GM18909 (cell line): ENCODE measurements around the gene ADARB1.

Source experiments
- ATAC-seq: cut with Tn5 transposase; IDR thresholded peaks from one replicate; pipeline ENCODE4 v1.9.1; 2021; ENCODE audit warnings: mild to moderate bottlenecking; ENCODE audit not compliant: unreplicated experiment, poor library complexity

Gene ADARB1

DNA sequence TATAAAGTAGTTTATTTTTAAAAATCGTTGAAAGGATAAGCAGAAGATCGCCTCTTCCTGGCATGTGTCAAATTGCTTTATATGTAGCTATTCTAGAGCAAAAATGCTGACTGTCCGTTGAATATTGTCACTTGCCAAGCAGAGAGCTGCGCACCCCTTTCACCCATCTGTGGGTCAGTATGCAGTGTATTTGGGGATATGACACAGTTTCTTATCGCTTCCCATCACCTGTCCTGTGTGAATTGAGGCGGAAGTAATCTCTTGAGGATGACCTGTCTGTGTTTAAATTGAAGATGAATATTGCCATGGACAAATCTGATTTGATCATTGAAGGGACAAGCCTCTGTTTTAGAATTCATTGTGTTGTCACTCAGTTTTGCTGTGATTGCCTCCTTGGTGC lies 161.1 kb downstream of the ADARB1 start:
- ATAC-seq = no peak

DNA sequence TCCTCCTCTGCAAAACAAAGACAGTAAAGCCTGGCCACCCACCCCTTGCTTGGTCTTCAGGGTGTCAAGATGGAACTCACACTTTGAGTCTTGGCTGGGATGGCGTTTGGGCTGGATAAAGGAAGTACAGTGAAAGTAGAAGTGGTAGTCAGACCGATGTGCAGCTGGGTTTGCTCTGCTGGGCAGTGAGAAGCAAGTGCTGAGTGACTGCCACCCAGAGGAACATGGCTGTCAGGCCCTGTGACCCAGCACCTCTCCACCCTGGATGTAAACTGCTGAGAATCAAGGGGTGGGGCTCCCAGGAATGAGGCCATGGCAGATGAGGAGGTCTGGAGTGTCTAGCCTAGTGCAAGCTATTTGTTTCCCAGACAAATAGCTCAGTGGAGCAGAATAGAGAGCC lies 162.1 kb downstream of the ADARB1 start:
- no peak for ATAC-seq

DNA sequence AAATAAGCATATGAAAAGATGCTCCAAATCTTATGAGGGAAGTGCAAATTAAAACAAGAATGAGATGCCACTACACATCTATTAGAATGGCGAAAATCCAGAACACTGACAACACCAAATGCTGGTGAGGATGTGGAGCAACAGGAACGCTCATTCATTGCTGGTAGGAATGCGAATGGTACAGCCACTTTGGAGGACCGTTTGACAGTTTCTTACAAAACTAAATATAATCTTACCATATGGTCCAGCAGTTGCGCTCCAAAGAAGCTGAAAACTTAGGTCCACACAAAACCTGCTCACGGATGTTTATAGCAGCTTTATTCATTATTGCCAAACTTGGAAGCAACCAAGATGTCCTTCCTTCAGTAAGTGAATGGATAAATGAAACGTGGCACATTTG lies 163.0 kb downstream of the ADARB1 start:
- no peak for ATAC-seq

DNA sequence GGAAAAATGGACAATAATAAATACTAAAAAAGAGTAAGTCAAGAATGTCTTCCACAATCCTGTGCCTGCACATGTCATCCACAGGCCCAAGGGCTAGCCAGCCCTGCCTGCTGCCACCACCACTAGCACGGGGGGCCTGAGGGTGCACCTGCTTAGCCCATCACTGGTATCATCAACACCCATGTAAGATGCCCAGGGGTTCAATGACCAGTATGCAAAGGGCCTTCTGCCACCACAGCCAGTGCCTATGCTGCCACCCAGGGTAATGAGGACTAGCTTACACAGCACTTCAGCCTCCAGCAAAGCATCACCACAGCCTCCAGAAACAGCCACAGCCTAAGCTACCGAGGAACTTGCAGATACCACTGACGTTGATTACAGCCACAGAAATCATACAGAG lies 167.0 kb downstream of the ADARB1 start:
- ATAC-seq = no peak

DNA sequence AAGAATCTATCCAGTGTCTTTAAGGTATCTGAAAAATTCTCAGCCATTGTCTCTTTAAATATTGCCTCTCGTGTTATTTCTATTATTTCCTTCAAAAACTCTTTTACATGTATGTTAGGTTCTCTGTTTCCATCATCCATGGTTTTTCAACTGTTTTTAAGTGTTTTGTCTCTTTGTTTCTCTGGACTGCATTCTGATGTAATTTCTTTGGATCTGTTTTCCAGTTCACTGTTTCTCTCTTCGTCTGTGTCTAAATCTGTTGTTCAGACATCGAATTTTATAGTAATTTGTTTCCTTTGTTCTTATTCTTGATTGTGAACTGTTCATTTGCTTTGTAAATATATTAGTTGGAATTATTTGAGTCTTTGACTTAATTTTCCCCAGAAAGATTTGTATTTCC lies 169.2 kb downstream of the ADARB1 start:
- no peak for ATAC-seq

DNA sequence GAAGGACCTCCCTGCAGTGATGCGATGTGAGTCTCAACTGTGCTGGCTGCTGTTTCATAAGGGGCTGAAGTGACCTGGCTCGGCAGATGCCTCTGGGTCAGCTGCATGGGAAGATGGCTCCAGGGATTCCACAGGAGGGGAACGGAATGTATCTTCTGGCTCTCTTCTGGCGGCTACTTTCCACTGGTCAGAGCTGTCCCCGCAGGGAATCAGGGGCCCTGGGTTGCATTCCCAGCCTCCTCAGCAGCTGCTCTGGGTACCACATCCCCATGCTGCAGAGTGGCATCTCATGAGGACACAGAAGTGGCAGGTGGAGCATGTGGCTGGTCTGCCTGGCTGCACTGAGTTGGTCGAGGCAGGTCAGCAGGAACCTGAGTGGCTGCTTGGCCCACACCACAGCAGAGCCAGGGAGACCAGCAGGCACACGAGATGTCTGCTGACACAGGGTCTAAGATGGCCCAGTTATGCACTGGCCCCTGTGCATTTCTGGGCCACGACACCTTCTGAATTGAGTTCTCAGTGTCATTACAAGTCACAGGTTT lies 170.5 kb downstream of the ADARB1 start:
- ATAC-seq = no peak

DNA sequence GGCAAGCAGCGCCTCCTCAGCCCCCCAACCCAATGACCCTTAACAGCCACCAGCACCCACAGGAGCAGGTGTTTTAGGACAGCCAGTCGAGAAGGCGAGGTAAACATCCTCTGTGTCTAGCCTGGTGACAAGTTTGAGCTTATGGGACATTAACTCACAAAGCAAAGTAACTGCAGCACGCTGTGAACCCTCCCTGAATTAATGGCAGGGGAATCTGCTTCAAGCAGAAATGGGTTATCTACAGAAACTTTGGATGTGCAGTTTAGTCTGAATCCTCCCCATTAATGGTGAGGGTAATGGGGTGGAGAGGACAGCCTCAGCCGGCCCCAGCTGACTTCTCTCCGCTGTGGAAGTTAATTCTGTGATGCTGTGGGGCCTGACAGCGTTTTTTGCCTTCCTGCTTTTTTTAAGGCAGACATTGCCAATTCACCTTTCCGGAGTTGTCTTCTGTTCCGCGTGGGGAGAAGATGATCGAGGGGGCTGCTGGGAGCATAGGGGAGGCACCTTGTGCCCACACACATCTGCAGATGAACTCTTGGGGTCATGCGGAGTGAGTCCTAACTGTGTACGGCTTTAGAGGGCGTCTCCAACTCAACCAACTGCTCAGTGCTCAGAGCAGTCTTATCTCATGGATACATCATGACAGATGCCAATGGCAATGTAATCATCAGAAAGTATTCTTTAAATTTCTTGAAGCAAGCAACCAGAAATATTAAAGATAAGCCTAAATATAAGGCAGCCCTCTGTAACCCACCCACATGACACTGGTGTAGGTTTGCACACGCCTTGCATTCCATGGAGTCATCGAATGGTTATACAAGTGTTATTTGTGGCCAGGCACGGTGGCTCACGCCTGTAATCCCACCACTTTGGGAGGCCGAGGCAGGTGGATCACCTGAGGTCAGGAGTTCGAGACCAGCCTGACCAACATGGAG lies 172.3 kb downstream of the ADARB1 start:
- no peak for ATAC-seq

DNA sequence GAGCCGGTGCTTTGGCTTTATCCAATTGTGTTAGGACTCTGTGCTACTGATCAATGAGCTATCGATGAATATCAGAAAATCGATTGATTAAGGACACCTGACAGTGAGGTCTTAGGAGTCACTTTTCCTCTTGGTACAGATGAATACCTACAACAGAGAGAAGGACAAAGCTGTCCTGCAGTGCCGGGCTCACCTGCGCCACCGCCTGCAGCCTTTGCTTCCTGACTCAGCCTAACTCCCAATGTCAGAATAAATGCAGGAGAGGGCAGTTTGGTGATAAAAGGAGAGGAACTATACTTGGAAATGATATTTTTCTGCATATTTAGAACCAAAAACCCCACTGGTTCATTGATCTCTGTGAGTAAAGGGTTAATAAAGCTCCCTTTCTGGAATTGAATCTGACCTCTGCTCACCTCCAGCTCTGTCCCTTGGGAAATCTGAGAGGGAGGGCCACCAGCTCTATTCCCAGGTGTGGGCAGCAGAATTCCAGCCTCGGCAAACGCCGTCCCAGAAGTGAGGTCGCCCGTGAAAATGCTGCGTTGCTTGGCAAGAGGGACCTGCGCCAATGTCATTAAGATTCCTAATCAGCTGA lies 174.0 kb downstream of the ADARB1 start:
- ATAC-seq = no peak

DNA sequence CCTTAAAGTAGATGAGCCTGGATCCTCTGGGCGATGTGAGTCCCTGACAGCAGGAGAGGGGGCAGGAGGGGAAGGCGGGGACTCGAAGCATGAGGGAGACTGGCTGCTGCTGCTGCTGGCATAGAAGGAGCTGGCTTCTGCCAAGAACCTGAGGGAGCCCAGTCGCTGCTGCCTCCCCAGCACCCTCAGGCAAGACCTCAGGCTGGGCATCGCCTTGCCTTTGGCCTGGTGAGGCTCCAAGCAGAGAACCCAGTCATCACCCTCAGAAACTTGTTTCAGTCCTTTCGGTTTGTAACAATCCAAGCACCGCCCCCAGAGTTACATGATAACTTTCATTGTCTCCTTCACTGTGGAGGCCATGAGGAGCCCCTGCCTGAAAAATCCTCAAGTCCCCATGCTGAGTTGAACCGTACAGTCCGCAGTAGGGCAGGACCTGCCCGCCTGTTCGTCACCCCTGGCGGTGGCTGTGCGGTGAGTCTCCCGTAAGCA lies 174.6 kb downstream of the ADARB1 start:
- ATAC-seq = no peak

DNA sequence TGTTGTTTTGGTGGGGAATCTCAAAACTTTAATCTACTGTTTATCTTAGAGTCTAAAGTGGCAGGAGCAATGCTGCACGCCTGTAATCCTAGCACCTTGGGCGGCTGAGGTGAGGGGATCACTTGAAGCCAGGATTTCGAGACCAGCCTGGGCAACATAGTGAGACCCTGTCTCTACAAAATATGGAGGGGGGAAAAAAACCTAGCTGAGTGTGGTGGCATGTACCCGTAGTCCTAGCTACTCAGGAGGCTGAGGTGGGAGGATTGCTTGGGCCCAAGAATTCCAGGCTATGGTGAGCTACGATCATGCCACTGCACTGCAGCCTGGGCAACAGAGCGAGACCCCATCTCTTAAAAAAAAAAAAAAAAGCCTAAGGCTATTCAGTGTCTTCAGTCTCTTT lies 175.2 kb downstream of the ADARB1 start:
- no peak for ATAC-seq

DNA sequence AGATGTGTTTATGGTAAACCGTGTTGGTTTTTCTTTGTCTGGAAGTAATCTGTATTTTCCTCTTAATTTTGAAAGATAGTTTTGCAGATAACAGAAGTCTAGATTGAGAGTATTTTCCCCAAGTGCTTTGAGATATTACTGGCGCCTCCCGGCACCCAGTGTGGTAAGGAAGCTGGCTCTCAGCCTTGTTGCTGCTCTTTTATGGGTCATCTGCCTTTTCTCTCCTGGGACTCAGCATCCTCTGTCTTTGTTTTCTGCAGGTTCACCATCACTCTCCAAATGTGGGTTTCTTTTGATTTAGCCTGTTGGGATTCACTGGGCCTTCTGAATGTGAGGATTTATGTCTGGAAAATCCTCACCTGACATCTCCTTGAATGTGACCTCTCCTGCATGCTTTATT lies 175.9 kb downstream of the ADARB1 start:
- no peak for ATAC-seq

DNA sequence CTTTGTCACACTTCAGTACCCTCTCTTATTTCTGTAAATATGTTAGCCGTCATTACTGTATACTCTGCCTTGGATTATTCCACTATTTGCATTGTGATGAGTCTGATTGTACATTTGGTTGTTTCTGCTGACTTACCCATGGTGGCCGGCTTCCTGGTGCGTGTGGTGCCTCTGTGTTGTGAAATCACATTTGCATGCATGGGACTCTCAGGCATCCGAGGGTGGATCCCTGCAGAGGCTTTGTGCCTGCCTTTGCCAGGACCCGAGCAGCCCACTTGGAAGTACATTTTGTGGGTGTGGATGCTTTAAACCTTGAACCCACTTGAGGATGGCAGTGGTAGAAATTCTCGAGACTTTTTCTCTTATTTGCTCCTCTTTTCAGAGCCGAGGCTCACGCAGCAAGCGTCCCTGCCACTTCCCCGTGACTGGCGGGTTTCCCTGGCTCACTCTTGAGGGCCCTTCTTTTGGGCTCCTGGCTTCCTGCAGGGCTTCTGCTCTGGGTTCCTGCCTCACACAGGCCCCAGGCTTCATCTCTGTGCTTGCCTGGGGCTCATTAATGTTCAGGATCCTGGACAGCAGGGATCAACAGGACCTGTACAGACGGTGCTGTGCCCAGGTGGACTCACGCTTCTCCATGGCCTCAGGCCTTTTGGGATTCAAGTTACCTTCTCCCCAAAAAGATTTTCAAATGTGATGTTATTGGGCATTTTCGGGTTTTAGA lies 176.7 kb downstream of the ADARB1 start:
- ATAC-seq = no peak

DNA sequence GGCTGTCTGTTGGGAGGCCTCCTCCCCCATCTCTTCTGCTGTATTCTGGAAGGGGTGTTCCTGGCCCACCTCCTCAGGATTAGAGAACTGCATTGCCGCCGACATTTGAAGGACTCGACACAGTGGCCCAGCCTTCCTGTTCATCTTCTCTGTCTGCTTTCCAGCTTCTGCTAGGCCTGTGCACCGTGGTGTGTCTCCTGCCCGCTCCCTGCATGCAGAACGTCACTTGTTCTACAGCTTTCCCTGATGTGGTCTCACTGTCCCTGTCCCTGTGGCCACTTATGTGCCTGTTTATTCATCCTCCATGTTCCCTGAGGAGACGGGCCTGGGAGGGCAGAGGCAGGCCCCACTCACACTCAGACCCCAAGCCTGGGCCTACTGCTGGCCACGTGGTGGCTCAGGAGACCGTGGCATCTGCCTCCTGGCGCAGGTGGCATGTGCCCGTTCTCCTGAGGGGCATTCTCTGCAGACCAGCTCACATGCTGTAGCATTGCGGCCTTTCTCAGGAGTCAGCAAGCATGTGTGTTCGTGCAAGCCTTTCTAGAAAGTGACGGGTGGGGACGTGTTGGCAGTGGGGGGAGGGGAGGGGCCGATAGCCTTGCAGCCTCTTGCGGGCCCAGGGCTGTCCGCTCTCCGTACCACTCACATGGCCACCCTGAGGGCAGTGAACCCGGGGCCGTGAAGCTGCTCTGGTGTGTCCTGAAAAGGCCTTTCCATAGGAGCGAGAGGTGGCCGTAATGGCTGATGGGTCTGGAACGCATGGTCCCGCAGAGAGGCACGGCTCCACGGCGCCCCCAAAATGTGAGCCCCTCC lies 177.5 kb downstream of the ADARB1 start:
- no peak for ATAC-seq

DNA sequence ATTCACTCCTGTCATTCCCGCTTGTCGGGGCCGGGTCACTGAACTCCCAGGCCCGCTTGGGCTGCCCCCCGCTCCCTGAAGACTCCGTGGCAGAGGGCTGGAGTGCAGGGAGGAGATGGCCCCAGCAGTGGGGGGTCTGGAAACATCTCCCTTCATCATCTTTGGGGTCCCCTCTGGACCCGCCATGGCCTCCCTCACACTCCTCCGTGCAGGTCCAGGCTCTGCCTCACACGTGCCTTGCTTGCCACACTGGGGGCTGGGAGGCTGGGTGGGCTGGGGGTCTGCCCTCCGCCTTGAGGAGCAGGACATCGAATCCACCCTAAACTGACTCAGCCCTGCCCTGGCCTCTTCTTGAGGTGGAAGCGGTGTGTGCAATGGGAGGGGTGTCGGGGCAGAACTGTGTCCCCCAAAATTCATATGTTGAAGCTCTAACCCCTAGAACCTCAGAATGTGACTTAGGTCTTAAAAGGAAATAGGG lies 178.1 kb downstream of the ADARB1 start:
- no peak for ATAC-seq

DNA sequence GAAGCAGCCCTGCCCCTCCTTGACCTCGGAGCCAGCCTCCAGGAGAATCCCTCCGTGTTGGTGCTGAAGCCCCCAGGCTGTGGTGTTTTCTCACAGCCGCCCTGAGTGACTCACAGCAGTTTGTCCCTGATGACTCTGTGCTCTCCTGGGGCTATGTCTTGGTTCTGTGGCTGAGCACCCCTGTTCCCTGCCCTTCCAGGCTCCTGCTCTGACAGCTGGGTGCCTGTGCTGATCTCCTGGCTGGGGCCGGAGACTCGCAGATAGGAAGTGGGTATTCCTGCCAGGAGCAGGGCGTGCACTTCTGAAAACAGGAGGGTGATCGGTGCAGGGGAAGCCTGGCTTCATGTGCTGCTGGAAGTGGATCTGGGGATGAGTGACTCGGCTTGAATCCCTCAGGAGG lies 178.8 kb downstream of the ADARB1 start:
- no peak for ATAC-seq

DNA sequence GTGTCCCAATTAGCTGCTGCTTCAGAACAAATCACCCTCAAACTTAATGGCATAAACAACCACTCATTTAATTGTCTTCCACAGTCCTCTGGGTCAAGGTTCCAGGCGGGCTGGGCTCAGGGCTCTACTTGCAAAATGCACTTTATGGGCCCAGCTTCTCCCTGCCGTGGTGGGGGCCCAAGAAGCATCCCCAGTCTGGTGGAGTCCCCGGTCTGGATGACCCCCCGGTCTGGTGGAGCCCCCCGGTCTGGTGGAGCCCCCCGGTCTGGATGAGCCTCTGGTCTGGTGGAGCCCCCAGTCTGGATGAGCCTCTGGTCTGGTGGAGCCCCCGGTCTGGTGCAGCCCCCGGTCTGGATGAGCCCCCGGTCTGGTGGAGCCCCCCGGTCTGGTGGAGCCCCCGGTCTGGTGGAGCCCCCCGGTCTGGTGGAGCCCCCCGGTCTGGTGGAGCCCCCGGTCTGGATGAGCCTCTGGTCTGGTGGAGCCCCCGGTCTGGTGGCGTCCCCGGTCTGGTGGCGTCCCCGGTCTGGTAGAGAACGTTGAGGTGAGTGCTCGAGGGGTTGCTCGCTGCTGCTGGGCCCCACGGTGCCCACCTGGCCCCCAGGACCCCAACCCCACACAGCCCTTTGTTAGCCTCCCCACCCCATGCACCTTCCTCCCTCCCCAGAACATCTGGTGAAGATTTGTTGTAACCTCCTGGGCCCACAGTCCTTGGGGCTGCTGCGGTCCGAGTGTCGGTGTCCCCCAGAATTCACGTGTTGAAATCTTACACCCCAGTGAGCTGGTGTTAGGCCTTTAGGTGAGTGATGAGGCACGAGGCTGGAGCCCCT lies 179.5 kb downstream of the ADARB1 start:
- ATAC-seq = no peak

DNA sequence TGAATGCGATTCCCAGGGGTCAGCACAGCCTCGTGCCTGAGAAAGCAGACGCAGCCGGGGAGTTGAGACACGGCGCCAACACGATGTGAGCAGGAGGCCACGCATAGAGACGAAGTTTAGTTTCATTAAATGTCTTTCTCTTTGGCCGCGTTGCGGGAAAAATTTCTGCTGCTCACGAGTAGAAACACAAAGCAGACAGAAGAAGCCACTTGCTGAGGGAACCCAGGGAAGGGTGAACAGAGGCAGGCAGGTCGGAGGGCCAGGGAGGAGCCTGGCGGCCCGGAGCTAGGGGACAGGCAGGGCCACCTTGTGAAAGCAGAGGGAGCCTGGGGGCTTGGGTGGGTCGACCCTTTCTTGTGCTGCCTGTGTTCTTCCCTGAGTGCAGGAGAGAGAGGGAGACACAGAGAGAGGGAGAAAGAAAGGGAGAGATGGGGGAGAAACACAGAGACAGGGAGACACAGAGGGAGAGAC lies 180.1 kb downstream of the ADARB1 start:
- no peak for ATAC-seq

DNA sequence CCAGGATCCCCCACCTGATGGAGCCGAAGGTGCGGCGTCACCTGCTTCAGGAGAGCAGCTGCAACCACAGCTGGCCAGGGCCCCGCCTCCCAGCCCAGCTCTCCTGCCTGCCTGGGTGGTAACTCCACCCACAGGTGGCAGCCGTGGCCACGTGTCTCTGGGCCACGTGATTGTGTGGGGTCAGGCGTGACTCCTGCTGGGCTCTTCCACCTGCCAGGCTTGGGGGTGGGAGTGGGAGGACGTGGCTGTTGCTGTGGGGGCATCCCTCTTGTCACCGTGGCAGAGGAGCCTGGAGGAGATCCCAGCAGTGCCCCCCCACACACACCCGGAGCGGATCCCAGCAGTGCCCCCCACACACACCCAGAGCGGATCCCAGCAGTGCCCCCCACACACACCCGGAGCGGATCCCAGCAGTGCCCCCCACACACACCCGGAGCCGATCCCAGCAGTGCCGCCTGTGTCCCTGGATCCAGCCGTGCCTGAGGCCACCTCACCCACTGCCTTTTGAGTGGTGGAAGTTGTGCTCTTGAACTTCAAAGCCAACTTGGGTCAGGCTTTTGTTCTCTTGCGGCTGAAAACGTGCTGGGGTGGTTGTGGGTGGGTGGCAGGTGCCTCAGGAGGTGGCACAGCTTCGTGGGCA lies 181.1 kb downstream of the ADARB1 start:
- no peak for ATAC-seq
